ENCODE results near the gene SLC22A1. TPM values are rescaled to one million over a fixed set of nuclear protein-coding genes. Genes with fewer than 3 reads are reported as not detected.

The SLC22A1 gene
- total RNA-seq, 2 experiments from 2014 or later = 0.14 to 0.89 TPM

DNA sequence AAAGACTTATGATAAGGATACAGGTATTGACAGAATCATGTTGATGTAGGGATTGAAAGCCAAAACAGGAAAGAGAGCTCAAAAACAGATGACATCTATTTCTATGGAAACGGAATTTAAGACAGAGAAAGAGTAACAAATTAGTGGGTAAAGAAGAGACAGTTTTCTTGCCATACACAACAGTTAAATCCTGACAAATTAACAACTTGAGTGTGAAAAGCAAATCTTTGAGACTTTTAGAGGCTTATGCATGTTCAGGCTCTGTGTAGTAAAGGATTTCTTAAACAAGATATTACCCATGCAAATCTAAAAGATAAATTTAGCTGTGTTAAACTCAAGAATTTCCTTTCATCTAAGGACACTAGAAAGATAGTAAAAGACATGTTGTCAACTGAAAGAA lies 68.5 kb downstream of the SLC22A1 start:
- ChIA-PET POLR2A (no interaction called here), CTCF (no interaction called here)
- H3K36me3 ChIP-seq (ENCODE audit: insufficient read depth, low read length) = no peaks in the 10 kb centered on the region
- Mint-ChIP-seq H3K4me1 (ENCODE audit: low read depth) (no peaks in the 10 kb centered on the region), H3K4me3 (no peak overlapping the region), H3K27ac (no peak overlapping the region), H3K27me3 (no peaks in the 10 kb centered on the region), H3K9me3 (peaks cover 8% of the 10 kb centered on the region), H3K36me3 (ENCODE audit: low read depth) (no peaks in the 10 kb centered on the region)
- intact Hi-C loops (cut with DNase I, micrococcal nuclease) = no loop called here
- ATAC-seq (ENCODE audit: poor library complexity) (no peak), DNase-seq (no peak)
- H3K4me1 ChIP-seq (ENCODE audit: insufficient read depth, low read length) = no peaks in the 10 kb centered on the region
- H3K27me3 ChIP-seq (ENCODE audit: control insufficient read depth in 1 of 2, insufficient read depth in 2 of 2, low read length in 2 of 2) = no peaks in the 10 kb centered on the region
- H3K9me3 ChIP-seq (ENCODE audit: control insufficient read depth in 1 of 2, insufficient read depth in 1 of 2, low read length in 2 of 2) = peaks cover 11 to 32% of the 10 kb centered on the region in 2 experiments
- H3K4me3 ChIP-seq (ENCODE audit: low read length) = no peak overlapping the region
- no peak overlapping the region for H3K27ac ChIP-seq (ENCODE audit: low read depth in 1 of 2, low read length in 2 of 2)
- no peak for TF ChIP-seq CTCF (IDR thresholded peaks at IDR 0.05)

- H3K4me1 ChIP-seq (ENCODE audit: insufficient read depth, low read length) = no peaks in the 10 kb centered on the region
- DNase-seq (no peak), ATAC-seq (ENCODE audit: poor library complexity) (no peak)
- H3K27me3 ChIP-seq (ENCODE audit: control insufficient read depth in 1 of 2, insufficient read depth in 2 of 2, low read length in 2 of 2) = no peaks in the 10 kb centered on the region
- ChIA-PET POLR2A (no interaction called here), CTCF (no interaction called here)
- Mint-ChIP-seq H3K4me3 (no peak overlapping the region), H3K27ac (no peak overlapping the region), H3K4me1 (ENCODE audit: low read depth) (no peaks in the 10 kb centered on the region), H3K27me3 (no peaks in the 10 kb centered on the region), H3K9me3 (peaks cover 14% of the 10 kb centered on the region), H3K36me3 (ENCODE audit: low read depth) (no peaks in the 10 kb centered on the region)
- no peak overlapping the region for H3K27ac ChIP-seq (ENCODE audit: low read depth in 1 of 2, low read length in 2 of 2)
- H3K4me3 ChIP-seq (ENCODE audit: low read length) = no peak overlapping the region
- H3K36me3 ChIP-seq (ENCODE audit: insufficient read depth, low read length) = no peaks in the 10 kb centered on the region
- H3K9me3 ChIP-seq (ENCODE audit: control insufficient read depth in 1 of 2, insufficient read depth in 1 of 2, low read length in 2 of 2) = peaks cover 11 to 38% of the 10 kb centered on the region in 2 experiments
- intact Hi-C loops (cut with DNase I, micrococcal nuclease) = no loop called here
- TF ChIP-seq CTCF (IDR thresholded peaks at IDR 0.05) = no peak
Observed at GRCh38 chr6:160190973-160191372, 69.4 kb downstream of the SLC22A1 start.

- Mint-ChIP-seq H3K4me3 (no peak overlapping the region), H3K4me1 (ENCODE audit: low read depth) (no peaks in the 10 kb centered on the region), H3K36me3 (ENCODE audit: low read depth) (no peaks in the 10 kb centered on the region), H3K9me3 (peaks cover 21% of the 10 kb centered on the region), H3K27me3 (peaks cover 5% of the 10 kb centered on the region), H3K27ac (no peak overlapping the region)
- Histone ChIP-seq H3K4me1 (ENCODE audit: insufficient read depth, low read length) (no peaks in the 10 kb centered on the region), H3K27ac (ENCODE audit: low read depth in 1 of 2, low read length in 2 of 2) (no peak overlapping the region), H3K36me3 (ENCODE audit: insufficient read depth, low read length) (no peaks in the 10 kb centered on the region), H3K9me3 (ENCODE audit: control insufficient read depth in 1 of 2, insufficient read depth in 1 of 2, low read length in 2 of 2) (peaks cover 11 to 38% of the 10 kb centered on the region in 2 experiments), H3K27me3 (ENCODE audit: control insufficient read depth in 1 of 2, insufficient read depth in 2 of 2, low read length in 2 of 2) (no peaks in the 10 kb centered on the region), H3K4me3 (ENCODE audit: low read length) (no peak overlapping the region)
- TF ChIP-seq CTCF (IDR thresholded peaks at IDR 0.05) = no peak
- DNase-seq (no peak), ATAC-seq (ENCODE audit: poor library complexity) (no peak)
- ChIA-PET POLR2A (no interaction called here), CTCF (no interaction called here)
- intact Hi-C loops (cut with DNase I, micrococcal nuclease) = no loop called here
Observed at GRCh38 chr6:160192840-160193239, 71.2 kb downstream of the SLC22A1 start.

Measured in CD4-positive, alpha-beta T cell (primary cell).